GM19452 (cell line): ENCODE data around the gene RND1.

Source experiments
- ATAC-seq: cut with Tn5 transposase; IDR thresholded peaks from one replicate; pipeline ENCODE4 v1.9.1; 2021; ENCODE audit not compliant: unreplicated experiment

The RND1 gene

DNA sequence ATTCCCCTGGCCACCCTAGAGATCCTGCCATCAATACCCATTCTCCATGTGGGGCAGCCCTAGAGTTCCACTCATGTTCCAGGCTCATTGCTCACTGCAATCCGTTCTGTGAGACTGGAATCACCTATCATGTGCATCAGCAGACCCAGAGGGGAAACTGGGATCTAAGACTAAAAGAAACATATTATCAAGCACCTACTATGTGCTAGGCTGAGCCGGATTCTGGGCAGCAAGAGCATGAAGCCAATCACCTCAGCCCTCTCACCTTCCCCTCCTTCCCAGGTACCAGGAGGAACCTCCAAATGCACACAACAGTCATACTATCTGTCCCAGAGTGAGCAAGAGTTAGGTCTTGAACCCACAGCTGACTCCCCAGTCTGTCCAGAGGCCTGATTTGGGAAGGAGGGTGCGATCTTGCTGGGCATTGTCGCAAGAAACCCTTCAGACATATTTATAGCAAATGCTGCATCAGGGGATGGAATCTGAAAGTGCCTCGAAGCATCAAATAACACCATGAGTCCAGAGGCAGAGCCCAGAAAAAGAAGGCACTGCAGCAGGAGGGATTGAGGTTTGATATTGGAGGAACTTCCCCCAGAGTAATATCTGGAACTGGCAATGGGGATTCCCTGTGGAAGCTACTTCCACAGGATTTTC is 54.1 kb downstream of the RND1 start:
- no peak for ATAC-seq

DNA sequence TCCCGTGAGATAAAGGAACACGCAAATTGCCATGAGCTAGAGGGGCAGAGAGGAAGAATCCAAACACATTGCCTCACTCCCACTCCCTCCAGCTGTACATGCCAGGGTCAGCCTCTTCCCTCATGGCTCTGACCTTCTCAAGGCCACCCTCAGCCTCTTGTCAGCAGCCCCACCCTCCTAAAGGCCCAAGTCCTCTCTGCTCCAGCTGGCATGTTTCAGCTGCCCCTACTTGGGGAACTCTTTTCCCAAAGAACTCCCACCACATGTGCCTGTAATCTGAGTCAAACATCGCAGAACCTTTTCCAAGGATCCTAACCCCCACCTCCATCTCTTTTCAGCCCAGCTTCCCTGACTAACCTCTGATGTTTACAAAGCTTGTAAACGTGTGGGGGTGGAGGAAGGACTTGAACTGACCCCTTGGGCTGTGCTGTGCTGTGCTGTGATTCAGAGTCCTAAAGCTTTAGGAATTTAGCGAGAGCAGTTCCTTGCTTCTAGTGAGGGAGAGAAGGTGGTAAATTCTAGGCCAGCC is 54.7 kb downstream of the RND1 start:
- ATAC-seq = no peak

DNA sequence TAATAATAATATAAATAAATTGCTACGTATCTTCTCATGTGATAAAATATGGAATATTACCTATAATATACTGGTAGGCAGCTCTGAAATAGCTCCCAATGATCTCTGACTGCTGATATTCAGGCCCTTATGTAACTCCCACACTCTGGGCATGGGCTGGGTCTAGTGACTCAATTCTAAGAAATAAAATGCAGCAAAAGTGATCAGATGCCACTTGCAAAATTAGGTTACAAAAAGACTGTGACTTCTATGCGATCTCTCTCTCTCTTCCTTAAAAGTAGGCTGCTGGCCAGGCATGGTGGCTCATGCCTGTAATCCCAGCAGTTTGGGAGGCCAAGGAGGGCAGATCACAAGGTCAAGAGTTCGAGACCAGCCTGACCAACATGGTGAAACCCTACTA is 57.7 kb downstream of the RND1 start:
- no peak for ATAC-seq
